PFSK-1 (cell line): ENCODE results near the gene TBC1D21.

Experiments used
- FOXP2 ChIP-seq: optimal IDR thresholded peaks from 2 replicates; pipeline ENCODE3; 2011; ENCODE audit warnings: borderline replicate concordance, control low read depth, inconsistent platforms; ENCODE audit not compliant: insufficient read depth; ENCODE audit errors: extremely low read length, extremely low read depth
- POLR2AphosphoS5 ChIP-seq: IDR thresholded peaks from 2 replicates; pipeline ENCODE4 v1.6.1; 2012; ENCODE audit warnings: low read depth, mild to moderate bottlenecking, control low read depth, low read length, moderate library complexity
- SIN3A ChIP-seq: IDR thresholded peaks from 2 replicates; pipeline ENCODE4 v1.6.1; 2012; ENCODE audit warnings: mild to moderate bottlenecking, low read length, moderate library complexity, borderline replicate concordance; ENCODE audit not compliant: insufficient read depth
- TAF1 ChIP-seq: IDR thresholded peaks from 2 replicates; pipeline ENCODE4 v1.6.1; 2012; ENCODE audit warnings: low read length, control low read depth, borderline replicate concordance; ENCODE audit not compliant: insufficient read depth
- TF ChIP-seq, protein P1 (sequence below), 2 experiments: IDR thresholded peaks; 2 replicates each; pipeline versions ENCODE4 v1.6.1 to v1.8.0; 2011 to 2012; ENCODE audit warnings: low read depth in 2 of 2, low read length in 2 of 2, control low read depth in 1 of 2, inconsistent platforms in 1 of 2, mild to moderate bottlenecking in 1 of 2, moderate library complexity in 1 of 2; ENCODE audit not compliant: insufficient read depth in 1 of 2

TBC1D21 gene

DNA sequence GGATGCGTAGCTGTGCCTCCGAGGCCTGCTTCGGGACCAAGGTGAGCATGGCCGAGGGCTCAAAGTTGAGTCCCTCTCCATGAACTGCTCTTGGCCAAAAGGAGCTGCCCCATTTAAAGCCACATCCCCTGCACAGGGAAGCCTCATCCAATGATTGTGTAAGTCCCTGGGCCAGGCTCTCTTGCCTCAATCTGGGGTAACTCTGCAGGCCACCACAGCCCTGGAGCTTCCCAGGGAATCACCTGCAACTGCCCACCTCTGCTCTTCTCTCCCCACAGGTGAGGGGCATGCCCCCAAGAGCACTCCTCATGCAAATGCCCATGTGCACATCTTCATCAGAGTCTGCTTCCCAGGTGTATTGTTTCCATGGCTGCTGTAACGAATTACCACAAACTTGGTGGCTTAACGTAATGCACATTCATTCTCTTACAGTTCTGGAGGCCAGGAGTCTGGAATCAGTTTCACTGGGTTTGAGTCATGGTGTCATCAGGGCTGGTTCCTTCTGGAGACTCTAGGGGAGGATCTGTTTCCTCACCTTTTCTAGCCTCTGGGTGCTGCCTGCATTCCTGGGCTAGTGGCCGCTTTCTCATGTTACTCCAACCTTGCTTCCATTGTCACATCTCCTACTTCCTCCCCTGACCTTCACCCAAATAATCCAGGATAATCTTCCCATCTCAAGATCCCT is 27.9 kb downstream of the TBC1D21 start:
- TF ChIP-seq POLR2AphosphoS5 = no peak
- no peak for TF ChIP-seq SIN3A
- TF ChIP-seq FOXP2 = no peak

DNA sequence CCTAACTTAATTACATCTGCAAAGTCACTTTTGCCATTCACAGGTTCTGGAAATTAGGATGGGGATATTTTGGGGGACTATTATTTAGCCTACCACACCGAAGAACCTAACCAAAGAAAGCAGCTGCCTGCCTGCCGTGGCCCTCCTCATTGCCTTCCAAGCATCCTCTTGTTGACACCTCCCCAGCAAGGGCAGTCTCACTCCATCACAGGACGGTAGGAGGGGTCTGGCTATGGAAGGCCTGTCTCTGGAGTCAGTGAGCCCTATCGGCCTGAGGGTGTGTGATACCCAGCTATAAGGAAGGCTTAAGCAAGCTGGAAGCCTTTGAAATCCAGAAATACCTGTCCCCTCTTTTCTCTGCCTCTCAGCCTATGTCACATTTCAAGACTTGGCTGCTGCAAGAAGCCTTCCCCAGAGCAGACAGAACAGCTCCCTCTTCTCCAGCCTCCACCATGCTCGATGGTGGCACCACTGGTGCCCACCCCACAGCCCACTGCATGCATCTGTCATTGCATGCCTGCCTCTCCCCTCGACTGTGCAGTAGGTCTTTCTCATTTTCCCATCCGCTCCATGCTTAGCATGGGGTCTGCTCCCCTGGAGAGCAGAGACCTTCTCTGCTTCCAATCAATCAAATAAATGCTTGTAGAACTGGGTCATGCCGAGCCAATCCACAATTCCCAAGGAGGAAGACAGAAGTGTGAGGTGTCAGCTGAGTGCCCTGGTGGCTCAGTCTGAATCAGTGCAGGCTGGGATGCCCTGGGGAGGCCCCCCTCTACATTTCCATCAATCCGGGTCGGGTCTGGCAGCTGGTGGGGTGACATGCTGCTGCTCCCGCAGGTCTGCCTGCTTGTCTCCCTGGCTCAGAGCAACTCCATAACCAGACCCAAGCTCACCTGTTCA is 29.0 kb downstream of the TBC1D21 start:
- TF ChIP-seq, protein P1, sequence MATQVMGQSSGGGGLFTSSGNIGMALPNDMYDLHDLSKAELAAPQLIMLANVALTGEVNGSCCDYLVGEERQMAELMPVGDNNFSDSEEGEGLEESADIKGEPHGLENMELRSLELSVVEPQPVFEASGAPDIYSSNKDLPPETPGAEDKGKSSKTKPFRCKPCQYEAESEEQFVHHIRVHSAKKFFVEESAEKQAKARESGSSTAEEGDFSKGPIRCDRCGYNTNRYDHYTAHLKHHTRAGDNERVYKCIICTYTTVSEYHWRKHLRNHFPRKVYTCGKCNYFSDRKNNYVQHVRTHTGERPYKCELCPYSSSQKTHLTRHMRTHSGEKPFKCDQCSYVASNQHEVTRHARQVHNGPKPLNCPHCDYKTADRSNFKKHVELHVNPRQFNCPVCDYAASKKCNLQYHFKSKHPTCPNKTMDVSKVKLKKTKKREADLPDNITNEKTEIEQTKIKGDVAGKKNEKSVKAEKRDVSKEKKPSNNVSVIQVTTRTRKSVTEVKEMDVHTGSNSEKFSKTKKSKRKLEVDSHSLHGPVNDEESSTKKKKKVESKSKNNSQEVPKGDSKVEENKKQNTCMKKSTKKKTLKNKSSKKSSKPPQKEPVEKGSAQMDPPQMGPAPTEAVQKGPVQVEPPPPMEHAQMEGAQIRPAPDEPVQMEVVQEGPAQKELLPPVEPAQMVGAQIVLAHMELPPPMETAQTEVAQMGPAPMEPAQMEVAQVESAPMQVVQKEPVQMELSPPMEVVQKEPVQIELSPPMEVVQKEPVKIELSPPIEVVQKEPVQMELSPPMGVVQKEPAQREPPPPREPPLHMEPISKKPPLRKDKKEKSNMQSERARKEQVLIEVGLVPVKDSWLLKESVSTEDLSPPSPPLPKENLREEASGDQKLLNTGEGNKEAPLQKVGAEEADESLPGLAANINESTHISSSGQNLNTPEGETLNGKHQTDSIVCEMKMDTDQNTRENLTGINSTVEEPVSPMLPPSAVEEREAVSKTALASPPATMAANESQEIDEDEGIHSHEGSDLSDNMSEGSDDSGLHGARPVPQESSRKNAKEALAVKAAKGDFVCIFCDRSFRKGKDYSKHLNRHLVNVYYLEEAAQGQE (IDR thresholded peaks at IDR 0.05; ENCODE audit: insufficient read depth in 1 of 2, low read depth in 2 of 2, low read length in 2 of 2) = no peak
- no peak for TF ChIP-seq TAF1
- TF ChIP-seq FOXP2 = no peak
- no peak for TF ChIP-seq SIN3A
- no peak for TF ChIP-seq POLR2AphosphoS5

GRCh38 chr15:73904026-73904815 is 30.9 kb downstream of the TBC1D21 start:
- TF ChIP-seq, protein P1 (IDR thresholded peaks at IDR 0.05; ENCODE audit: insufficient read depth in 1 of 2, low read depth in 2 of 2, low read length in 2 of 2) = no peak
- no peak for TF ChIP-seq POLR2AphosphoS5
- TF ChIP-seq TAF1 = no peak
- TF ChIP-seq SIN3A = no peak
- TF ChIP-seq FOXP2 = no peak

GRCh38 chr15:73905225-73905827 is 32.0 kb downstream of the TBC1D21 start:
- no peak for TF ChIP-seq SIN3A
- TF ChIP-seq TAF1 = no peak
- TF ChIP-seq FOXP2 = no peak
- TF ChIP-seq, protein P1 (IDR thresholded peaks at IDR 0.05; ENCODE audit: insufficient read depth in 1 of 2, low read depth in 2 of 2, low read length in 2 of 2) = no peak
- TF ChIP-seq POLR2AphosphoS5 = no peak
